H9 (cell line): Measurements from ENCODE around the gene TOM1L2. TPM values are rescaled to one million over a fixed set of nuclear protein-coding genes. Genes with fewer than 3 reads are reported as not detected.

Experiments used
- DNase-seq: peaks from one replicate; pipeline ENCODE4 v3.0.0-alpha.2; 2017
- H2AFZ ChIP-seq: one replicate; pipeline ENCODE4 v1.6.1; 2013; ENCODE audit warnings: mild to moderate bottlenecking, low read length, control low read depth, moderate library complexity
- H2AK5ac ChIP-seq: 2 replicates; pipeline ENCODE4 v1.6.1; 2013; ENCODE audit warnings: low read length, control low read depth, mixed read lengths; ENCODE audit not compliant: insufficient read length
- H2BK120ac ChIP-seq: one replicate; pipeline ENCODE4 v1.6.1; 2013; ENCODE audit warnings: low read depth, mild to moderate bottlenecking, low read length, control low read depth, inconsistent platforms; ENCODE audit not compliant: poor library complexity, severe bottlenecking
- H2BK12ac ChIP-seq: 2 replicates; pipeline ENCODE4 v1.6.1; 2013; ENCODE audit warnings: low read length, control low read depth, mixed read lengths, low read depth; ENCODE audit not compliant: insufficient read length
- H2BK15ac ChIP-seq: 2 replicates; pipeline ENCODE4 v1.6.1; 2013; ENCODE audit warnings: low read depth, low read length, control low read depth
- H2BK20ac ChIP-seq: one replicate; pipeline ENCODE4 v1.6.1; 2013; ENCODE audit warnings: low read depth, mild to moderate bottlenecking, low read length, control low read depth, inconsistent platforms; ENCODE audit not compliant: poor library complexity, severe bottlenecking
- H2BK5ac ChIP-seq: 2 replicates; pipeline ENCODE4 v1.6.1; 2013; ENCODE audit warnings: low read length, control low read depth, mixed read lengths; ENCODE audit not compliant: insufficient read length
- H3K14ac ChIP-seq: 2 replicates; pipeline ENCODE4 v1.6.1; 2013; ENCODE audit warnings: low read length, control low read depth; ENCODE audit not compliant: insufficient read depth
- H3K18ac ChIP-seq: 2 replicates; pipeline ENCODE4 v1.6.1; 2013; ENCODE audit warnings: low read depth, mild to moderate bottlenecking, mixed read lengths, low read length, control low read depth; ENCODE audit not compliant: insufficient read length
- H3K23ac ChIP-seq: 2 replicates; pipeline ENCODE4 v1.6.1; 2013; ENCODE audit warnings: low read length, control low read depth, mixed read lengths, low read depth; ENCODE audit not compliant: insufficient read length
- H3K23me2 ChIP-seq: 2 replicates; pipeline ENCODE4 v1.6.1; 2013; ENCODE audit warnings: low read depth, mild to moderate bottlenecking, mixed read lengths, low read length, control low read depth; ENCODE audit not compliant: insufficient read length, poor library complexity, severe bottlenecking
- H3K27ac ChIP-seq: 2 replicates; pipeline ENCODE4 v1.5.1; 2013; ENCODE audit warnings: low read length, control low read depth, mixed read lengths, low read depth; ENCODE audit not compliant: insufficient read length
- H3K27me3 ChIP-seq: 2 replicates; pipeline ENCODE4 v1.6.1; 2013; ENCODE audit warnings: low read length, control low read depth, inconsistent platforms; ENCODE audit not compliant: insufficient read depth
- H3K4ac ChIP-seq: 2 replicates; pipeline ENCODE4 v1.6.1; 2013; ENCODE audit warnings: low read depth, mild to moderate bottlenecking, control low read depth, inconsistent platforms, low read length, moderate library complexity
- H3K4me1 ChIP-seq: 2 replicates; pipeline ENCODE4 v1.6.1; 2013; ENCODE audit warnings: low read length, control low read depth, inconsistent platforms; ENCODE audit not compliant: insufficient read depth
- H3K4me2 ChIP-seq: 2 replicates; pipeline ENCODE4 v1.6.1; 2013; ENCODE audit warnings: low read length, control low read depth, mixed read lengths; ENCODE audit not compliant: insufficient read length, insufficient read depth
- H3K56ac ChIP-seq: 2 replicates; pipeline ENCODE4 v1.6.1; 2013; ENCODE audit warnings: low read depth, mild to moderate bottlenecking, mixed read lengths, low read length, control low read depth; ENCODE audit not compliant: insufficient read length
- H3K79me1 ChIP-seq: 2 replicates; pipeline ENCODE4 v1.6.1; 2013; ENCODE audit warnings: low read depth, mild to moderate bottlenecking, moderate library complexity, low read length, control low read depth, inconsistent platforms; ENCODE audit not compliant: insufficient read depth, poor library complexity, severe bottlenecking
- H3K79me2 ChIP-seq: 2 replicates; pipeline ENCODE4 v1.6.1; 2013; ENCODE audit warnings: low read length, control low read depth, inconsistent platforms; ENCODE audit not compliant: insufficient read depth
- H3K9ac ChIP-seq: 2 replicates; pipeline ENCODE4 v1.6.1; 2013; ENCODE audit warnings: low read length, control low read depth, mixed read lengths; ENCODE audit not compliant: insufficient read length; ENCODE audit errors: extremely low read depth
- H3K9me3 ChIP-seq: one replicate; pipeline ENCODE4 v1.6.1; 2013; ENCODE audit warnings: low read depth, low read length, inconsistent platforms; ENCODE audit not compliant: control insufficient read depth
- H3T11ph ChIP-seq: one replicate; pipeline ENCODE4 v1.6.1; 2013; ENCODE audit warnings: mild to moderate bottlenecking, low read length, control low read depth, inconsistent platforms
- H4K20me1 ChIP-seq: one replicate; pipeline ENCODE4 v1.6.1; 2013; ENCODE audit not compliant: control insufficient read depth, insufficient read length, insufficient read depth
- H4K5ac ChIP-seq: 2 replicates; pipeline ENCODE4 v1.6.1; 2013; ENCODE audit warnings: low read depth, mild to moderate bottlenecking, mixed read lengths, low read length, control low read depth; ENCODE audit not compliant: insufficient read length
- H4K8ac ChIP-seq: replicated peaks from 2 replicates; pipeline ENCODE4 v1.6.1; 2013; ENCODE audit warnings: low read length, control low read depth, mixed read lengths, low read depth; ENCODE audit not compliant: insufficient read length
- H4K91ac ChIP-seq: 2 replicates; pipeline ENCODE4 v1.6.1; 2013; ENCODE audit warnings: low read depth, mild to moderate bottlenecking, moderate library complexity, mixed read lengths, low read length, control low read depth; ENCODE audit not compliant: insufficient read length
- H3K27ac Mint-ChIP-seq, 3 experiments: 2 replicates in 2 of 3; 3 replicates in 1 of 3; pipeline ENCODE4 v1.8.0; 2020 to 2021; ENCODE audit warnings: mixed read lengths in 3 of 3, mild to moderate bottlenecking in 1 of 3, moderate library complexity in 1 of 3
- H3K27me3 Mint-ChIP-seq: 2 replicates; pipeline ENCODE4 v1.8.0; 2021; ENCODE audit warnings: low read depth, mild to moderate bottlenecking, moderate library complexity, mixed read lengths
- H3K36me3 Mint-ChIP-seq, 3 experiments: 2 replicates in 2 of 3; 3 replicates in 1 of 3; pipeline ENCODE4 v1.8.0; 2020 to 2021; ENCODE audit warnings: low read depth in 3 of 3, mixed read lengths in 3 of 3; ENCODE audit not compliant: insufficient read depth in 1 of 3
- H3K4me1 Mint-ChIP-seq, 2 experiments: 2 replicates each; pipeline ENCODE4 v1.8.0; 2020; ENCODE audit warnings: mixed read lengths in 2 of 2
- H3K4me3 Mint-ChIP-seq, 2 experiments: 2 replicates in 1 of 2; 3 replicates in 1 of 2; pipeline ENCODE4 v1.8.0; 2020 to 2021; ENCODE audit warnings: mild to moderate bottlenecking in 2 of 2, mixed read lengths in 2 of 2, moderate library complexity in 1 of 2
- H3K9me3 Mint-ChIP-seq, 2 experiments: 2 replicates in 1 of 2; 3 replicates in 1 of 2; pipeline ENCODE4 v1.8.0; 2020; ENCODE audit warnings: mild to moderate bottlenecking in 2 of 2, mixed read lengths in 2 of 2, moderate library complexity in 1 of 2
- WGBS: extraction: QIAGEN DNeasy Blood & Tissue Kit; methylation state at CpG from one replicate; pipeline ENCODE4 v1.1.7; 2013; ENCODE audit warnings: missing lambda C conversion rate, low lambda C conversion rate, mixed read lengths; ENCODE audit not compliant: insufficient read length; ENCODE audit errors: extremely low coverage; 5-methylcytosine and 5-hydroxymethylcytosine counted together
- total RNA-seq: library from RNA; stranded (reverse); gene quantifications from 2 replicates; pipeline ENCODE4 v1.2.1, GENCODE V29; 2021
- TF ChIP-seq, protein P1 (sequence below): fragments of 200-600 bp; sonication (generic); conservative IDR thresholded peaks from 3 replicates; pipeline ENCODE4 v1.8.0; 2021; ENCODE audit warnings: antibody characterized with exemption, mild to moderate bottlenecking

Gene TOM1L2
- total RNA-seq, 1 experiment from 2014 or later, result 4.6 TPM

DNA sequence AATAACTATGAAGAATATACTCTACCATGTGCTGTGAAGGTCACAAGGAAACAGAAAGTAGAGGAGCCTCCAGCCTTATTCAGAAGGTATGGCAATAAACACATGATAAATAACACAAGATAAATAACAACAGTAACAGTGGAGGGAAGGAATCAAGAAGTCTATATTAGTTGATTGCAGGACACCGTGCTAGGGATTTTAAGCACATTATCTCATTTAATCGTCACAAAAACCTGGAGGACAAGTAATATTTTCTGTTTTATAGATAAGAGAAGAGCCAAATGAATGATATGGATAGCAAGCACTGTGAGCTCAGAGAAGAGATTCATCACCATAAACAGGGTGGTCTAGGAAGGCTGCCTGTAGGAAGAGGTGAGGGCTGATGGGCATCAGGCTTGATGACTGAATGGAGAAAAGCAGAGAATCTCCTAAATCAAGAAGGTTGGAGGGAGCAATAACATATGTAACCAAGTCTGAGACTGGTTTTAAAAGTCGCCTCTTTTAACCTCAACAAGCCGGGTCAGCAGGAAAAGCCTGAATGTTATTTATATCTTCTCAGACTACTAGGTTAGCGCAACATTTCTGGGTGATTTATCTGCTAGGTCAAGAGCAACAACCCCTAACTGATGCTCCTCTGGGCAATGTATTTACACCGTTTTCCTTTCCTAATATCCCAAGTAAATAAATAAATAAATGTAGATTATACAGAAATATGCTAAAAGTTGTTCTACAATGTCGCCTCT is 8.3 kb downstream of the TOM1L2 start:
- no peak overlapping the region for H2BK20ac ChIP-seq
- no CpG with 5 or more reads among the region's 7 CpGs for WGBS
- no peak overlapping the region for H3K4ac ChIP-seq
- H3K79me1 ChIP-seq, result no peaks in the 10 kb centered on the region
- H3K14ac ChIP-seq, result no peak overlapping the region
- H3K79me2 ChIP-seq, result no peaks in the 10 kb centered on the region
- Mint-ChIP-seq H3K4me1 (peaks cover 10 to 13% of the 10 kb centered on the region in 2 experiments), H3K4me3 (no peak overlapping the region), H3K9me3 (no peaks in the 10 kb centered on the region), H3K27me3 (no peaks in the 10 kb centered on the region), H3K36me3 (no peaks in the 10 kb centered on the region), H3K27ac (no peak overlapping the region)
- H3K56ac ChIP-seq, result no peak overlapping the region
- no peaks in the 10 kb centered on the region for H3K4me1 ChIP-seq
- H3K4me2 ChIP-seq, result no peak overlapping the region
- H4K91ac ChIP-seq, result no peak overlapping the region
- H2BK120ac ChIP-seq, result no peak overlapping the region
- no peak overlapping the region for H4K5ac ChIP-seq
- H2AFZ ChIP-seq, result no peak overlapping the region
- no peak overlapping the region for H2BK15ac ChIP-seq
- H3K27ac ChIP-seq, result no peak overlapping the region
- DNase-seq, result no peak
- H4K8ac ChIP-seq, result no peak overlapping the region
- H4K20me1 ChIP-seq, result no peaks in the 10 kb centered on the region
- no peak overlapping the region for H3K23ac ChIP-seq
- TF ChIP-seq, protein P1, sequence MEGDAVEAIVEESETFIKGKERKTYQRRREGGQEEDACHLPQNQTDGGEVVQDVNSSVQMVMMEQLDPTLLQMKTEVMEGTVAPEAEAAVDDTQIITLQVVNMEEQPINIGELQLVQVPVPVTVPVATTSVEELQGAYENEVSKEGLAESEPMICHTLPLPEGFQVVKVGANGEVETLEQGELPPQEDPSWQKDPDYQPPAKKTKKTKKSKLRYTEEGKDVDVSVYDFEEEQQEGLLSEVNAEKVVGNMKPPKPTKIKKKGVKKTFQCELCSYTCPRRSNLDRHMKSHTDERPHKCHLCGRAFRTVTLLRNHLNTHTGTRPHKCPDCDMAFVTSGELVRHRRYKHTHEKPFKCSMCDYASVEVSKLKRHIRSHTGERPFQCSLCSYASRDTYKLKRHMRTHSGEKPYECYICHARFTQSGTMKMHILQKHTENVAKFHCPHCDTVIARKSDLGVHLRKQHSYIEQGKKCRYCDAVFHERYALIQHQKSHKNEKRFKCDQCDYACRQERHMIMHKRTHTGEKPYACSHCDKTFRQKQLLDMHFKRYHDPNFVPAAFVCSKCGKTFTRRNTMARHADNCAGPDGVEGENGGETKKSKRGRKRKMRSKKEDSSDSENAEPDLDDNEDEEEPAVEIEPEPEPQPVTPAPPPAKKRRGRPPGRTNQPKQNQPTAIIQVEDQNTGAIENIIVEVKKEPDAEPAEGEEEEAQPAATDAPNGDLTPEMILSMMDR, result no peak
- no peaks in the 10 kb centered on the region for H3K27me3 ChIP-seq
- no peak overlapping the region for H2BK5ac ChIP-seq
- H3T11ph ChIP-seq, result no peak overlapping the region
- no peaks in the 10 kb centered on the region for H3K23me2 ChIP-seq
- no peaks in the 10 kb centered on the region for H3K9me3 ChIP-seq
- H3K9ac ChIP-seq, result no peak overlapping the region
- no peak overlapping the region for H3K18ac ChIP-seq
- no peak overlapping the region for H2AK5ac ChIP-seq
- no peak overlapping the region for H2BK12ac ChIP-seq
